NAMALWA (cell line): ENCODE data around the gene KRTAP2-2.

ENCODE experiments used
- DNase-seq: peaks from one replicate; pipeline ENCODE4 v3.0.0-alpha.2; 2015; ENCODE audit warnings: low spot score

KRTAP2-2 gene

GRCh38 chr17:41020336-41020735 is 34.7 kb downstream of the KRTAP2-2 start:
- no peak for DNase-seq

- DNase-seq = no peak
Measured at GRCh38 chr17:41019415-41019814, 35.6 kb downstream of the KRTAP2-2 start.

- no peak for DNase-seq
Measured at GRCh38 chr17:41018541-41018940, 36.5 kb downstream of the KRTAP2-2 start.

- no peak for DNase-seq
Measured at GRCh38 chr17:41016578-41017215, 38.3 kb downstream of the KRTAP2-2 start.

GRCh38 chr17:41015454-41015853 is 39.6 kb downstream of the KRTAP2-2 start:
- no peak for DNase-seq

GRCh38 chr17:41013606-41014005 is 41.4 kb downstream of the KRTAP2-2 start:
- no peak for DNase-seq

GRCh38 chr17:41013181-41013580 is 41.8 kb downstream of the KRTAP2-2 start:
- no peak for DNase-seq

GRCh38 chr17:41012326-41013120 is 42.5 kb downstream of the KRTAP2-2 start:
- DNase-seq = no peak

GRCh38 chr17:41010441-41010840 is 44.6 kb downstream of the KRTAP2-2 start:
- DNase-seq = no peak

GRCh38 chr17:41009936-41010335 is 45.1 kb downstream of the KRTAP2-2 start:
- no peak for DNase-seq

GRCh38 chr17:41009301-41009760 is 45.7 kb downstream of the KRTAP2-2 start:
- DNase-seq = no peak

- no peak for DNase-seq
Measured at GRCh38 chr17:41008811-41009210, 46.2 kb downstream of the KRTAP2-2 start, which contains the start of gene KRTAP3-1. Gene KRTAP3-1 (minus strand): TSS chr17:41009128. CDS start chr17:41009074, 54 bp downstream.
